NCI-H2227 treated with DMSO at 0.1 percent for 48 hours (cell line): ENCODE measurements around the gene GRK4.
A peak's percentile ranks its signal among the peaks of the same experiment; 100 is the strongest.
"Not testable (repeated sequence)": the region's sequence is repeated elsewhere in the genome, so short reads cannot be mapped to it uniquely, and the experiment has no call there.

Source experiments
- DNase-seq: peaks from one replicate; lab custom pipeline; 2025; lab: John Stamatoyannopoulos, UW

The GRK4 gene

GRCh38 chr4:2961811-2962441, 1.4 kb upstream of the GRK4 start:
- no peak for DNase-seq

GRCh38 chr4:2962614-2963174, 677 bp upstream of the GRK4 start:
- DNase-seq = peak; percentile 34

GRCh38 chr4:2963966-2964471, 648 bp downstream of the GRK4 start:
- no peak for DNase-seq

- DNase-seq = no peak
These were observed 1.4 kb downstream of the GRK4 start for GRCh38 chr4:2964706-2965258.

GRCh38 chr4:2965262-2965661, 1.9 kb downstream of the GRK4 start:
- DNase-seq = no peak

- no peak for DNase-seq
These were observed 5.0 kb downstream of the GRK4 start for GRCh38 chr4:2968381-2968780.

GRCh38 chr4:2971275-2971674, 7.9 kb downstream of the GRK4 start:
- no peak for DNase-seq

GRCh38 chr4:2977211-2978088, 14.1 kb downstream of the GRK4 start:
- DNase-seq = no peak

- DNase-seq = no peak
These were observed 18.0 kb downstream of the GRK4 start for GRCh38 chr4:2981256-2981819.

GRCh38 chr4:2982012-2982411, 18.6 kb downstream of the GRK4 start:
- no peak for DNase-seq

- not testable (repeated sequence) for DNase-seq
These were observed 20.3 kb downstream of the GRK4 start for GRCh38 chr4:2983715-2984114.

- DNase-seq = no peak
These were observed 27.9 kb downstream of the GRK4 start for GRCh38 chr4:2991243-2991642.

GRCh38 chr4:2994917-2995316, 31.5 kb downstream of the GRK4 start:
- DNase-seq = no peak

- no peak for DNase-seq
These were observed 32.3 kb downstream of the GRK4 start for GRCh38 chr4:2995546-2996265.

GRCh38 chr4:2996415-2996814, 33.0 kb downstream of the GRK4 start:
- DNase-seq = peak; percentile 13

GRCh38 chr4:3007724-3008123, 44.4 kb downstream of the GRK4 start:
- no peak for DNase-seq

- no peak for DNase-seq
These were observed 46.1 kb downstream of the GRK4 start for GRCh38 chr4:3009422-3009821.

- no peak for DNase-seq
These were observed 47.2 kb downstream of the GRK4 start for GRCh38 chr4:3010577-3010976.

GRCh38 chr4:3010998-3011397, 47.6 kb downstream of the GRK4 start:
- no peak for DNase-seq

- no peak for DNase-seq
These were observed 48.3 kb downstream of the GRK4 start for GRCh38 chr4:3011456-3012220.

GRCh38 chr4:3013323-3013722, 50.0 kb downstream of the GRK4 start:
- DNase-seq = no peak
